Adrenal gland (tissue), 12 donors: ENCODE results near the gene NCEH1. TPM values are rescaled to one million over a fixed set of nuclear protein-coding genes. Genes with fewer than 3 reads are reported as not detected.

Source experiments
- DNase-seq, 7 donors: peaks; one replicate each; pipeline ENCODE4 v3.0.0-alpha.2; 2019 to 2020
- H3K27ac ChIP-seq, 5 donors: fragments of 200-600 bp; sonication (generic) in 4 of 5; 1 replicate in 3 of 5; 2 replicates in 2 of 5; pipeline versions ENCODE4 v1.5.1 to v1.8.0; 2016 to 2020; ENCODE audit warnings: mild to moderate bottlenecking in 1 of 5
- H3K27me3 ChIP-seq: fragments of 200-600 bp; 2 replicates; pipeline ENCODE4 v1.8.0; 2021
- H3K36me3 ChIP-seq, 2 donors: fragments of 200-600 bp; replicated peaks in 1 of 2; 1 replicate in 1 of 2; 2 replicates in 1 of 2; pipeline versions ENCODE4 v1.5.1 to v1.8.0; 2018 to 2022
- H3K4me1 ChIP-seq, 2 donors: fragments of 200-600 bp; replicated peaks in 1 of 2; 1 replicate in 1 of 2; 2 replicates in 1 of 2; pipeline versions ENCODE4 v1.5.1 to v1.8.0; 2018 to 2021
- H3K4me3 ChIP-seq, 4 donors: fragments of 200-600 bp; sonication (generic) in 3 of 4; one replicate each; pipeline ENCODE4 v1.5.1; 2016 to 2018
- H3K9me3 ChIP-seq, 3 donors: fragments of 200-600 bp; sonication (generic) in 1 of 3; replicated peaks in 1 of 3; 1 replicate in 2 of 3; 2 replicates in 1 of 3; pipeline versions ENCODE4 v1.5.1 to v1.8.0; 2016 to 2021
- CTCF ChIP-seq, 6 experiments: fragments of 450-650 bp in 4 of 6; fragments of 200-600 bp in 2 of 6; sonication (generic) in 1 of 6; IDR thresholded peaks; 1 replicate in 5 of 6; 2 replicates in 1 of 6; pipeline versions ENCODE4 v1.5.1 to v1.8.0; 2016 to 2021; ENCODE audit warnings: antibody characterized with exemption in 6 of 6, mild to moderate bottlenecking in 2 of 6, moderate library complexity in 1 of 6
- POLR2A ChIP-seq, 2 donors: fragments of 450-650 bp; IDR thresholded peaks; one replicate each; pipeline ENCODE4 v1.6.1; 2017; ENCODE audit warnings: antibody characterized with exemption in 2 of 2, mild to moderate bottlenecking in 2 of 2, moderate library complexity in 1 of 2
- WGBS, 4 donors: extraction: QIAGEN DNeasy Blood & Tissue Kit in 2 of 4; methylation state at CpG; one replicate each; pipeline versions ENCODE4 v1.1.5 to v1.1.7; 2013 to 2017; 5-methylcytosine and 5-hydroxymethylcytosine counted together
- intact Hi-C, 2 donors: fragments of 100-400 bp; cut with DNase I; formaldehyde crosslinking; loops; one replicate each; pipeline versions ENCODE4 v1.14.1 to v1.15.0; 2022 to 2023
- polyA plus RNA-seq, 3 donors: library from polyadenylated mRNA; stranded (reverse); fragments of 200-250 nt in 2 of 3; fragments of 350-450 nt in 1 of 3; fragmentation: Illumina TruSeq in 1 of 3; extraction: RNeasy Lipid Tissue Mini Kit (QIAGEN cat#74804) in 1 of 3; gene quantifications; one replicate each; pipeline ENCODE4 v1.2.3, GENCODE V29; 2013 to 2014
- total RNA-seq, 9 donors: library from RNA; depleted of rRNA in 4 of 9; stranded (reverse); fragments of >200 nt in 4 of 9; fragments of 120-200 nt in 1 of 9; fragmentation: NEBNext Ultra II Directional in 1 of 9; extraction: Animal tissue kit (Norgen Biotek cat#: 25700) in 1 of 9; gene quantifications; one replicate each; pipeline versions ENCODE4 v1.1.0 to v1.2.4, GENCODE V29; 2013 to 2023
- donor health status: healthy with polysubstance abuse.
- donor health status: Bipolar disorder and iron deficiency.
- donor health status: DM: yes; HTN: yes; CAD: no.
- donor health status: DM: no; HTN: no; CAD: no.
- donor health status: DM: no; HTN: no; CAD: no.
- donor health status: DM: yes; HTN: yes; CAD: no.

Gene NCEH1
- total and polyA plus RNA-seq, 12 donors = 5.8 to 55.3 (median 39.4) TPM

- intact Hi-C loops = loop anchor here (10.0 kb wide), 2 partner anchors 77 to 107 kb away; no protein-coding TSS in a partner anchor
- 82 to 93% (median 89%) methylated on average over 11 of the region's 11 CpGs for WGBS, 4 donors
Measured at GRCh38 chr3:172591876-172592771, 118.7 kb downstream of the NCEH1 start.

GRCh38 chr3:172591125-172591605 is 119.7 kb downstream of the NCEH1 start:
- H3K27ac ChIP-seq = no peak overlapping the region
- no peaks in the 10 kb centered on the region for H3K36me3 ChIP-seq
- H3K27me3 ChIP-seq = no peaks in the 10 kb centered on the region
- intact Hi-C loops = loop anchor here (10.0 kb wide), 2 partner anchors 76 to 106 kb away; no protein-coding TSS in a partner anchor
- peaks cover 21 to 28% of the 10 kb centered on the region in 2 donors for H3K4me1 ChIP-seq
- no peak for DNase-seq
- H3K9me3 ChIP-seq = no peaks in the 10 kb centered on the region
- TF ChIP-seq POLR2A (IDR thresholded peaks at IDR 0.05) (no peak), CTCF (IDR thresholded peaks at IDR 0.05) (no peak)
- H3K4me3 ChIP-seq = no peak overlapping the region
- WGBS, 4 donors = 74 to 94% (median 90%) methylated on average over 4 of the region's 4 CpGs

More at GRCh38 chr3:172591876-172592771, 118.7 kb downstream of the NCEH1 start:
- no peak for DNase-seq
- no peak for TF ChIP-seq POLR2A (IDR thresholded peaks at IDR 0.05)
- no peak for TF ChIP-seq CTCF (IDR thresholded peaks at IDR 0.05)
- Histone ChIP-seq H3K9me3 (no peaks in the 10 kb centered on the region), H3K36me3 (no peaks in the 10 kb centered on the region), H3K27me3 (no peaks in the 10 kb centered on the region), H3K4me3 (no peak overlapping the region), H3K27ac (no peak overlapping the region), H3K4me1 (peaks cover 14 to 18% of the 10 kb centered on the region in 2 donors)

GRCh38 chr3:172586436-172586835 is 124.4 kb downstream of the NCEH1 start:
- no peaks in the 10 kb centered on the region for H3K27me3 ChIP-seq
- H3K4me1 ChIP-seq = peaks cover 7 to 17% of the 10 kb centered on the region in 2 donors
- H3K27ac ChIP-seq = peak overlapping the region in 4 of 5 donors; percentile 16 to 64 (median 35)
- H3K9me3 ChIP-seq = no peaks in the 10 kb centered on the region
- TF ChIP-seq CTCF (IDR thresholded peaks at IDR 0.05) (no peak), POLR2A (IDR thresholded peaks at IDR 0.05) (no peak)
- DNase-seq = no peak
- H3K36me3 ChIP-seq = no peaks in the 10 kb centered on the region
- H3K4me3 ChIP-seq = peak overlapping the region in 1 of 4 donors; percentile 5
- intact Hi-C loops = no loop called here

- Histone ChIP-seq H3K9me3 (no peaks in the 10 kb centered on the region), H3K4me3 (peak overlapping the region in 1 of 4 donors; percentile 5), H3K36me3 (no peaks in the 10 kb centered on the region), H3K4me1 (peaks cover 7 to 17% of the 10 kb centered on the region in 2 donors), H3K27ac (peak overlapping the region in 3 of 5 donors; percentile 16 to 64 (median 24)), H3K27me3 (no peaks in the 10 kb centered on the region)
- no peak for DNase-seq
- 93 to 98% (median 95%) methylated on average over 4 of the region's 4 CpGs for WGBS, 4 donors
- intact Hi-C loops = no loop called here
- TF ChIP-seq CTCF (IDR thresholded peaks at IDR 0.05) (no peak), POLR2A (IDR thresholded peaks at IDR 0.05) (no peak)
Measured at GRCh38 chr3:172585954-172586353, 124.9 kb downstream of the NCEH1 start.
